Stimulated activated CD4-positive, alpha-beta T cell treated with anti-CD3 and anti-CD28 coated beads, Interleukin-2, amount 100 ng/mL, for 24 hours (primary cell): Measurements from ENCODE around the gene FIBIN.
"Not testable (repeated sequence)": the region's sequence is repeated elsewhere in the genome, so short reads cannot be mapped to it uniquely, and the experiment has no call there.

ENCODE experiments used
- DNase-seq, 2 donors: peaks; one replicate each; pipeline ENCODE4 v3.0.0-alpha.2; 2020

Gene FIBIN

GRCh38 chr11:26993965-26994457 is at the start of gene FIBIN:
TSS of gene FIBIN (plus strand) at chr11:26994112. CDS start at chr11:26994527, 415 bp downstream.
- no peak for DNase-seq

GRCh38 chr11:26944866-26945664 is 48.8 kb upstream of the FIBIN start:
- DNase-seq: no peak

DNA sequence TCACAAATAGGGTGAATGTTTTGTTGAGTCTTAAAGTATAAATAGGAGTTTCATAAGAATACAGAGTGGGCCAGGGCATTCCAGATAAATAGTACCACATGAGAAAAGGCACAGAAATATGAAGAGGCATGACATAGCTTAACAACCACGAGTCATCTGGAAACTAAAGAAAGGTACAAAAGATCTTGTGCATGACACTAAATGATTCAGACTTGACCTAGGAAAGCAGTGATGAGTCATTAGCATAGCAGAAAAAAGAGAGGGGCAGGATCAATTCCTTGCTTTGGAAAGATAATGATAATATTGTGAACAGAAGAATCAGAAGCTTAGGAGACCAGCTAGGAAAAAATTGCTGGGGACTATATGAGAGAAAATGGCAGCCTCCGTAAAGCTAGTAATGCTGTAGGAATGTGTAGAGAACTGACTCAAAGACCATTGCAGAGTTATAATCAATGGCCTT is 47.6 kb upstream of the FIBIN start:
- no peak for DNase-seq

GRCh38 chr11:26947379-26947844 is 46.5 kb upstream of the FIBIN start:
- no peak for DNase-seq

- no peak for DNase-seq
These were observed 45.8 kb upstream of the FIBIN start for GRCh38 chr11:26947904-26948639.

GRCh38 chr11:26948881-26949280 is 45.0 kb upstream of the FIBIN start:
- no peak for DNase-seq

- DNase-seq: no peak
These were observed 44.1 kb upstream of the FIBIN start for GRCh38 chr11:26949846-26950245.

DNA sequence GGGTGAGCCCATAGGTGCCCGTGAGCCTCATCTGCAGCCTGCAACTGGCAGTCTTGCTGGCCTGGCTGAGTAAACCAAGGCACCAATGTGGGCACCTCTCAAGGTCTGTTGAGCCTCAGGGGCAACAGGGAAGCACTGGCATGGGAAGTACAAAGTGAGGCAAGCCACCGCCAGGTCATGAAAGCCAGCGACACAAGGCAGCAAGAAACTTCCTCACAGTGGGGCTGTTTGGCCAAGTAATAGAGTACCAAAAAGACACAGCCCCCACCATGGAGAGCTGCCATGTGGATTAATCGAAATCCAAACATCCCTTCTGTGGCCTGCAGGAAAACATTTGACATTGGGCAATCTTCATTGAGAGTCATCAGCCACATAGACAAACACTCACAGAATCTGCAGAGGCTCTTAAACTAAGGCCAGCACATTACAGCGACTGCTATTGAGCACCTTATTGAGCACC is 43.6 kb upstream of the FIBIN start:
- DNase-seq: no peak

GRCh38 chr11:26951809-26952515 is 42.0 kb upstream of the FIBIN start:
- DNase-seq: no peak

- DNase-seq: no peak
These were observed 40.0 kb upstream of the FIBIN start for GRCh38 chr11:26953770-26954392.

GRCh38 chr11:26958005-26958701 is 35.8 kb upstream of the FIBIN start:
- no peak for DNase-seq

GRCh38 chr11:26958702-26959049 is 35.2 kb upstream of the FIBIN start:
- no peak for DNase-seq

- DNase-seq: no peak
These were observed 33.6 kb upstream of the FIBIN start for GRCh38 chr11:26960281-26960680.

DNA sequence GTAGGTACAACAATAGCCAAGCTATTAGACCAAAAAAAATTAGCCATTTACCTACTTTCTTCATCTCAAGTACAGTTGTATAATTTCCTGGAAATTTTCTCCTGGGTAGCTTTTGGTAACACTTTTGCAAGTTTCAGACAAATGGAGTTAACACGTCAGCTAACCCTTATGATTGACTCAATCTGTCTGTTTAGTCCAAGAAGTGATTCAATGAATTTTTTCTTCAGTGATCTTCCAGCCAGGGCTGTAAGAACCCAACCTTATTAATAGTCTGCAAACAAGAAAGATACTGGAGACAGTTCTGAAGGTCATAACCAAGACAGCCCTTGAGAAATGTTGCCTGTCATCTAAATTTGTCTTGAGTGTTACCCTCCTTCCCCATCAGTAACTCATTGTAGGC is 30.1 kb upstream of the FIBIN start:
- DNase-seq: no peak

GRCh38 chr11:26964339-26964738 is 29.6 kb upstream of the FIBIN start:
- no peak for DNase-seq

DNA sequence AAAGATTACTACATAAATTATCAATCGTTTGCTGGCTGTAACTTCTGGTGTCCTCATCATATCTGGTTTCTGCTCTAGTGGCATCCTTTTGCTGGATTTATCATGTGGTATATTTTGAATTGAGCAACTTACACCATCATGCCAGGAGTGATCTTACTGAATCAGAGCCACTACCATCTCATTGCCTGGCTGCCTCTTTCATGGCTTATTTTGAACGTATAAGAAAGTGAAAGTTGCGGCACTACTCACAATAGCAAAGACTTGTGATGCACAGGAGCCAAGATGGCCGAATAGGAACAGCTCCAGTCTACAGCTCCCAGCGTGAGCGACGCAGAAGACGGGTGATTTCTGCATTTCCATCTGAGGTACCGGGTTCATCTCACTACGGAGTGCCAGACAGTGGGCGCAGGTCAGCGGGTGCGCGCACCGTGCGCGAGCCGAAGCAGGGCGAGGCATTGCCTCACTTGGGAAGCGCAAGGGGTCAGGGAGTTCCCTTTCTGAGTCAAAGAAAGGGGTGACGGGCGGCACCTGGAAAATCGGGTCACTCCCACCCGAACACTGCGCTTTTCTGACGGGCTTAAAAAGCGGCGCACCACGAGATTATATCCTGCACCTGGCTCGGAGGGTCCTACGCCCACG is 28.9 kb upstream of the FIBIN start:
- DNase-seq: not testable (repeated sequence)

GRCh38 chr11:26971961-26972360 is 22.0 kb upstream of the FIBIN start:
- DNase-seq: no peak

DNA sequence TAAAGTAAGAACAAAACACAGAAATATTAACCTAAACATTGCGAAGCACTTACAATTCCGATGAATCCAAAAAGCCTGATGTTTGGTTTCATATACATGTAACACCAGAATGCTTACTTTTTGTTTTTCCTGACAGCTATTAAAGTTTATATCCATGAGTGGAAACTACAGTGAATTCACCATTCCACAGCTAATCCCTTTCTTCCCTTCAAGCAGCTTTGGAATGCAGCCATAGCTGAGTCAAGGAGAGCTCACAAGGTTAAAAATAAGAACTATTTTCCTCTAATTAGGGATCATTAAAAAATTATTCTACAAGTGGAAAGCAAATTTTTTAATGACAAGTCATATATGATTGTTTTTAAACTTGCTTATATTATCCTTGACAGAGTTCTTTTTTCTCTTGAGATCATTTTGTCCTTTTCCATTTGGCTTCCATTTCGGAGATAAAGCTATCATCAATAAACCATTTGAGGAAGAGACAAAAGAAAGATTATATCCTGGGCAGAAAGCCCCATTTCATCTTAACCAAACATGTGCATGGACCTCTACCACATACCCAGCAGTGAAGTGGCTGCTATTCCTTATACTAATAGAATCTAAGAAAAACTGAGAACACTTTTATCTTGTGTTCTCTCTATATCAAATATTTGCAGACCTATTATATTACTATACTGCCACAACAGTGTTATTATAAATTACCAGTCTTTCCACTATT is 19.7 kb upstream of the FIBIN start:
- DNase-seq: no peak

DNA sequence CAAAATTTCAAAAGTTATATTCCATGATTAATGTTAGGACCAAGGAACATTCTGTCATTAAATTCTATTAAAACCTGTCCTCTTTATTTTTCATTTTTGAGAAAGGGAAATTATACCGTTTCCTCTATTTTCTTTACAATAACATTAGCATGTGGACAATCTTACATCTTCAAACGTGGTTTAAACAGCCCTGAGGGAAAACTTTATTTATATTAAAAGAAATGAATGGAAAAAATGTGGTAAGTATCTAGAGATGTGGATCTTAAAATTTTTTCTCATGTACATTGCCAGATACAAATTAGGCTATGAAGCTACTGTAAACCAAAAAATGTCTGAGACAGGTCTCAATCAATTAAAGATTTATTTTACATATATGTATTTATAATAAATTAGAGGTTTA is 18.9 kb upstream of the FIBIN start:
- DNase-seq: no peak

DNA sequence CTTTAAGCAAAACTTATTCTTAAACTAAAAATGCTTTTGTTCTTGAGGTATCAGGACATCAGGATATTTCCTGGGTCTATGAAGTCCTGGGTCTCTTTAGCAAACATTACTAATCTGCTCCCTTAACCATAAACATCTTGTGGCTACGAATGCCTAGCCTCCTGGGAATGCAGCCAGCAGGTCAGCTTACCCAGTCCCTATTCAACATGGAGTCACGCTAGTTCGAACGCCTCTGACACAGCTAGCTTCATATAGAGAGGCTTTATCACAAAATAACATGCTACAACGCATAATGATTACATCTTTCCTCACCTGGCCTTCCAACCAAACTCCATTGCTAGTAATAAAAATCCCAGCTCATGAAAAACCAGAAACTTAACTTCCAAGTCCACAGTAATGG is 17.5 kb upstream of the FIBIN start:
- no peak for DNase-seq

- not testable (repeated sequence) for DNase-seq
These were observed 16.7 kb upstream of the FIBIN start for GRCh38 chr11:26977209-26977608.
